ENCODE data around the gene PRRG2.
A peak's percentile ranks its signal among the peaks of the same experiment; 100 is the strongest.

The PRRG2 gene

DNA sequence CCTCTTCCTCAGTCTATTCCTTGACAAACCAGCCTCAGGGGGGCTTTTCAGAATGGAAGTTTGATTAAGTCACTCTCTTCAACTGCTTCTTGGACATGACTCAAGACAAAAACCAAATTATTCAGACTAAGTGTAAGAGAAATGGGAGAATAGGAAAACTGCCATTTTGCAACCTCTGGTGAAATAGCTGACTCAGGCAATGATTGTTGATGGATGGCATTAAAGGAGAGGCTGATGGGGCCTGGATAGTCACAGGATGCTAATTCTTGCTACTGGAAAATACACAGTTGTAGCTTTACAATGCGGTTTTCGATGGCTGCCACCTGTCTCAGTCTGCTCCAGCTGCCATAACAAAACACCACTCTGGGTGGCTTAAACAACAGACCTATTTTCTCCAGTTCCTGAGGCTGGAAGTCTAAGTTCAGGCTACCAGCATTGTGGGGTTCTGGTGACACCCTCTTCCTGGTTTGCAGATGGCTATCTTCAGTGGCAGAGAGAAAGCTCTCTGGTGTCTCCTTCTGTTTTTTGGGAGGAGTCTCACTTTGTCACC lies 6.8 kb upstream of the PRRG2 start:
- no peak overlapping the region for H4K5ac ChIP-seq (ENCODE audit: low read length)
- H2BK120ac ChIP-seq (ENCODE audit: low read depth, low read length), result no peak overlapping the region
- no peak overlapping the region for H2AK5ac ChIP-seq (ENCODE audit: low read length)
- no CpG with 5 or more reads among the region's 2 CpGs for WGBS (ENCODE audit: extremely low coverage, insufficient coverage, low lambda C conversion rate)
- peaks cover 2% of the 10 kb centered on the region for H3K36me3 ChIP-seq (ENCODE audit: control insufficient read depth, insufficient read depth, low read length)
- DNase-seq, result no peak
- H3K18ac ChIP-seq (ENCODE audit: low read length), result no peak overlapping the region
- H3K4ac ChIP-seq (ENCODE audit: low read depth, low read length), result no peak overlapping the region
- H3K27ac ChIP-seq (ENCODE audit: low read depth, low read length), result no peak overlapping the region
- H3K9ac ChIP-seq (ENCODE audit: low read length), result no peak overlapping the region
- H3K4me1 ChIP-seq (ENCODE audit: control insufficient read depth, low read depth, low read length), result no peaks in the 10 kb centered on the region
- H3K79me1 ChIP-seq (ENCODE audit: low read length), result peaks cover 8% of the 10 kb centered on the region
- no peaks in the 10 kb centered on the region for H3K27me3 ChIP-seq (ENCODE audit: insufficient read depth, low read length, poor library complexity)
- no peak overlapping the region for H2BK5ac ChIP-seq (ENCODE audit: low read length)
- H4K8ac ChIP-seq (ENCODE audit: low read depth, low read length), result no peak overlapping the region
- peaks cover 10% of the 10 kb centered on the region for H3K79me2 ChIP-seq (ENCODE audit: control insufficient read depth, insufficient read depth, low read length)
- H3K4me2 ChIP-seq (ENCODE audit: low read length), result no peak overlapping the region
- no peak overlapping the region for H3K56ac ChIP-seq (ENCODE audit: low read length)
- H3K23ac ChIP-seq (ENCODE audit: low read length), result no peak overlapping the region
- H2BK15ac ChIP-seq (replicated peaks; ENCODE audit: low read depth), result no peak overlapping the region
- H3K4me3 ChIP-seq (ENCODE audit: low read length), result no peak overlapping the region

DNA sequence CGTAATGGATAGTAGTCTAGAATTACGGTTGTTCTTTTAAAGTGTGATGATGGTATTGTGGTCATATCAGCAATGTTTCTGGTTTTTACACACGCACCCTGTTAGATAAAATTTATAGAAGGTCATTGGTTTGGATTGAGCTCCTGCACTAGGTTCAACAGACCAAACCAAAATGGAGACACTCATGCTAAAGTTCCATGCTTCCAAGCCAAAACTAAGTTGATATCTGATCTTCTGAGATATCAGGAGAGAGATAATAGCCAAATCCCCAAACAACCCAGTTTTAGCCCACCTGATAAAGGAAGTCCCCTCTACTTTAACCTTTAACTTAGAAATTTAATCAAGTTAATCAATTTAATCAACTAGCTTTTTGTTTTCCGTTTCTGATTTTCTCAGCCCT lies 1.9 kb upstream of the PRRG2 start:
- Histone ChIP-seq H3K27ac (ENCODE audit: low read depth, low read length) (no peak overlapping the region), H3K27me3 (ENCODE audit: insufficient read depth, low read length, poor library complexity) (no peaks in the 10 kb centered on the region), H3K4me3 (ENCODE audit: low read length) (no peak overlapping the region), H3K79me2 (ENCODE audit: control insufficient read depth, insufficient read depth, low read length) (peaks cover 15% of the 10 kb centered on the region), H2BK5ac (ENCODE audit: low read length) (no peak overlapping the region), H2BK15ac (replicated peaks; ENCODE audit: low read depth) (no peak overlapping the region), H3K23ac (ENCODE audit: low read length) (no peak overlapping the region), H3K4ac (ENCODE audit: low read depth, low read length) (no peak overlapping the region), H3K56ac (ENCODE audit: low read length) (no peak overlapping the region), H2AK5ac (ENCODE audit: low read length) (no peak overlapping the region), H3K79me1 (ENCODE audit: low read length) (peaks cover 3% of the 10 kb centered on the region), H3K18ac (ENCODE audit: low read length) (no peak overlapping the region), H4K8ac (ENCODE audit: low read depth, low read length) (no peak overlapping the region), H3K36me3 (ENCODE audit: control insufficient read depth, insufficient read depth, low read length) (no peaks in the 10 kb centered on the region), H3K4me1 (ENCODE audit: control insufficient read depth, low read depth, low read length) (peaks cover 2% of the 10 kb centered on the region), H3K9ac (ENCODE audit: low read length) (peak overlapping the region; percentile 15), H4K5ac (ENCODE audit: low read length) (no peak overlapping the region), H3K4me2 (ENCODE audit: low read length) (no peak overlapping the region), H2BK120ac (ENCODE audit: low read depth, low read length) (no peak overlapping the region)
- DNase-seq, result no peak
- no CpG with 5 or more reads among the region's 4 CpGs for WGBS (ENCODE audit: extremely low coverage, insufficient coverage, low lambda C conversion rate)

DNA sequence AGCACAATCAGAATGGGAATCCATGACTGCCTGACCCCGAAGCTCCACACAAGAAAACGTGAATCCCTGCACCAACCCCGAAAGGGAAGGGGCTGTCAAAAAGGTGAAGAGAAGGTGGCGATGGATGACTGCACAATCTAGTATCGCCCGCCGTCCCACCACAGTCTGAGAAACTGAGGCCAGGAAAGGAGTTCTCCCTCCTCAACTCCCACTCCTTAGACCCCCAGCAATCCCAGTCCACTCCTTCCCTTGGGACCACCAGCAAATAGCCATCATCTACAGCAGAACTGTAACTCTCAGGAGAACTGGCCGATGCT lies 1.2 kb upstream of the PRRG2 start:
- peaks cover 2% of the 10 kb centered on the region for H3K4me1 ChIP-seq (ENCODE audit: control insufficient read depth, low read depth, low read length)
- peak overlapping the region; percentile 80 for H3K9ac ChIP-seq (ENCODE audit: low read length)
- H3K56ac ChIP-seq (ENCODE audit: low read length), result peak overlapping the region; percentile 89
- peak overlapping the region; percentile 63 for H3K4me3 ChIP-seq (ENCODE audit: low read length)
- peak overlapping the region; percentile 89 for H3K4me2 ChIP-seq (ENCODE audit: low read length)
- H2BK120ac ChIP-seq (ENCODE audit: low read depth, low read length), result no peak overlapping the region
- H3K18ac ChIP-seq (ENCODE audit: low read length), result no peak overlapping the region
- peaks cover 3% of the 10 kb centered on the region for H3K79me1 ChIP-seq (ENCODE audit: low read length)
- H3K23ac ChIP-seq (ENCODE audit: low read length), result peak overlapping the region; percentile 32
- H4K5ac ChIP-seq (ENCODE audit: low read length), result no peak overlapping the region
- H2BK15ac ChIP-seq (replicated peaks; ENCODE audit: low read depth), result no peak overlapping the region
- no peak overlapping the region for H3K4ac ChIP-seq (ENCODE audit: low read depth, low read length)
- peak overlapping the region; percentile 1 for H2AK5ac ChIP-seq (ENCODE audit: low read length)
- DNase-seq, result no peak
- no peak overlapping the region for H3K27ac ChIP-seq (ENCODE audit: low read depth, low read length)
- no CpG with 5 or more reads among the region's 8 CpGs for WGBS (ENCODE audit: extremely low coverage, insufficient coverage, low lambda C conversion rate)
- no peaks in the 10 kb centered on the region for H3K36me3 ChIP-seq (ENCODE audit: control insufficient read depth, insufficient read depth, low read length)
- no peaks in the 10 kb centered on the region for H3K27me3 ChIP-seq (ENCODE audit: insufficient read depth, low read length, poor library complexity)
- H4K8ac ChIP-seq (ENCODE audit: low read depth, low read length), result no peak overlapping the region
- H2BK5ac ChIP-seq (ENCODE audit: low read length), result peak overlapping the region; percentile 27
- H3K79me2 ChIP-seq (ENCODE audit: control insufficient read depth, insufficient read depth, low read length), result peaks cover 14% of the 10 kb centered on the region

DNA sequence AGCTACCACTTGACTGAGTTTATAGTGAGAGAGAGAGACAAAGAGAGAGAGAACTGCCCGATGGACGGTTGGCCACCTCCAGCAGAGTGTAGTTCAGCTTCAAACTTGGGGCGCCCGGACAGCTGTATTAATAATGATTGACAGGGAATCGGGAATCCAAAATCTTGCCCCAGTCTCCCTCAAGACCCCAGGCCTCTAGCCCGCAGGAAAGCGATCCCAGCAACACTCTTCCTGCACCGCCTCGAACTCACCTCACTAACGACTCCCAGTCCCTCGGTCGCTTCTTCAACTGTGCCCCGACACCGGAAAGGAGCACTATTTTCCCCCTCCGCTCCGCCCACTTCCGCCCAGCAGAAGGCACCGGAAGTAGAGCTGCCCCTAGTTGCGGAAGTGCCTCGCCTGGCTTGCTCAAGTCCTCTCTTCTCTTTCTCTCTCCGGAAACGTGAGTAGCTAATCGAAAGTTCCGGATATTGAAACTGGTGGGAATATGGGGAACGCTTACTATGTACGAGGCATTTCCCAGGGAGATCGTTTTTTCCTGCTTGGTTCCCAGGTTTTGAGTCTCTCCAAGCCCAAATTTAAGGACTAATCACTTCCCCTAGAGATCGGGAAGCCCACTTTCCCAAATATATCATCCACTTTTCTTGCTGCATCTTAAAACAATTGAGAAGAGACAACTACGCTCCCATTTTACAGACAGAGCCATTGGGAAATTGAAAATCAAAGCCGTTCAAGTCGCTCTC lies 681 bp upstream of the PRRG2 start, which contains the start of gene NOSIP:
Gene NOSIP (minus strand): TSS at position 293 of the 743 bp plus-strand sequence. CDS start 19,865 bp downstream, outside the sequence.
- Histone ChIP-seq H3K36me3 (ENCODE audit: control insufficient read depth, insufficient read depth, low read length) (no peaks in the 10 kb centered on the region), H2BK5ac (ENCODE audit: low read length) (peak within 1 kb of the TSS; percentile 27), H2BK15ac (replicated peaks; ENCODE audit: low read depth) (no peak within 1 kb of the TSS), H3K79me1 (ENCODE audit: low read length) (peaks cover 3% of the 10 kb centered on the region), H4K5ac (ENCODE audit: low read length) (peak within 1 kb of the TSS; percentile 22), H2AK5ac (ENCODE audit: low read length) (peak within 1 kb of the TSS; percentile 1), H4K8ac (ENCODE audit: low read depth, low read length) (peak within 1 kb of the TSS; percentile 3), H3K18ac (ENCODE audit: low read length) (peak within 1 kb of the TSS; percentile 45), H3K4me1 (ENCODE audit: control insufficient read depth, low read depth, low read length) (peaks cover 2% of the 10 kb centered on the region), H3K4me2 (ENCODE audit: low read length) (peak within 1 kb of the TSS; percentile 89), H3K56ac (ENCODE audit: low read length) (peak within 1 kb of the TSS; percentile 89), H3K79me2 (ENCODE audit: control insufficient read depth, insufficient read depth, low read length) (peaks cover 12% of the 10 kb centered on the region), H3K9ac (ENCODE audit: low read length) (peak within 1 kb of the TSS; percentile 80), H3K4me3 (ENCODE audit: low read length) (peak within 1 kb of the TSS; percentile 63), H2BK120ac (ENCODE audit: low read depth, low read length) (no peak within 1 kb of the TSS), H3K4ac (ENCODE audit: low read depth, low read length) (no peak within 1 kb of the TSS), H3K27ac (ENCODE audit: low read depth, low read length) (no peak within 1 kb of the TSS), H3K27me3 (ENCODE audit: insufficient read depth, low read length, poor library complexity) (no peaks in the 10 kb centered on the region), H3K23ac (ENCODE audit: low read length) (peak within 1 kb of the TSS; percentile 32)
- peak; percentile 98 for DNase-seq
- WGBS (ENCODE audit: extremely low coverage, insufficient coverage, low lambda C conversion rate), result no CpG with 5 or more reads among the region's 31 CpGs

DNA sequence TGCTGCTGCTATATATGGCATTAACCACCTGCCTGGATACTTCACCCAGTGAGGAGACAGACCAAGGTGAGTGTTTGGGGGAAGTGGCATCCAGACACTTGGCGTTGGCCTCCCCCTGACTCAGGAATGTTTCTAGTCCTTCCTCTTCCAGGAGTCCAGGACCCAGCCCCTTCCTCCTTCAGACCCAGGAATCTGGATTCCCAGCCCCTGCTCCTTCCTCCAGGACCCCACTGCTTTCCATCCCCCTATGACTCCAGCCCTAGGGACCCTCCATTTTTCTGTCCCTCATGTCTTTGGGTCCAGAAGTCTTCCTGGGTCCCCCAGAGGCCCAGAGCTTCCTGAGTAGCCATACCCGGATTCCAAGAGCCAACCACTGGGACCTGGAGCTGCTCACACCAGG lies 2.1 kb downstream of the PRRG2 start:
- peaks cover 12% of the 10 kb centered on the region for H3K79me2 ChIP-seq (ENCODE audit: control insufficient read depth, insufficient read depth, low read length)
- no peak overlapping the region for H3K4me2 ChIP-seq (ENCODE audit: low read length)
- H4K8ac ChIP-seq (ENCODE audit: low read depth, low read length), result no peak overlapping the region
- H4K5ac ChIP-seq (ENCODE audit: low read length), result no peak overlapping the region
- peaks cover 2% of the 10 kb centered on the region for H3K4me1 ChIP-seq (ENCODE audit: control insufficient read depth, low read depth, low read length)
- DNase-seq, result no peak
- H2BK5ac ChIP-seq (ENCODE audit: low read length), result no peak overlapping the region
- no peak overlapping the region for H3K27ac ChIP-seq (ENCODE audit: low read depth, low read length)
- H3K4ac ChIP-seq (ENCODE audit: low read depth, low read length), result no peak overlapping the region
- H3K23ac ChIP-seq (ENCODE audit: low read length), result no peak overlapping the region
- WGBS (ENCODE audit: extremely low coverage, insufficient coverage, low lambda C conversion rate), result no CpG with 5 or more reads among the region's 2 CpGs
- no peak overlapping the region for H2BK15ac ChIP-seq (replicated peaks; ENCODE audit: low read depth)
- no peak overlapping the region for H3K4me3 ChIP-seq (ENCODE audit: low read length)
- H3K9ac ChIP-seq (ENCODE audit: low read length), result no peak overlapping the region
- no peak overlapping the region for H3K18ac ChIP-seq (ENCODE audit: low read length)
- no peak overlapping the region for H2AK5ac ChIP-seq (ENCODE audit: low read length)
- H3K36me3 ChIP-seq (ENCODE audit: control insufficient read depth, insufficient read depth, low read length), result no peaks in the 10 kb centered on the region
- H3K27me3 ChIP-seq (ENCODE audit: insufficient read depth, low read length, poor library complexity), result no peaks in the 10 kb centered on the region
- H3K56ac ChIP-seq (ENCODE audit: low read length), result no peak overlapping the region
- peaks cover 3% of the 10 kb centered on the region for H3K79me1 ChIP-seq (ENCODE audit: low read length)
- no peak overlapping the region for H2BK120ac ChIP-seq (ENCODE audit: low read depth, low read length)
